Mesothelial cell of epicardium (in vitro differentiated cells): ENCODE measurements around the gene ROBO1. TPM values are rescaled to one million over a fixed set of nuclear protein-coding genes. Genes with fewer than 3 reads are reported as not detected.

Experiments used
- DNase-seq, 2 experiments: peaks; one replicate each; pipeline ENCODE4 v3.0.0; 2021; ENCODE audit warnings: low spot score in 2 of 2; ENCODE audit not compliant: unreplicated experiment in 2 of 2
- H3K27ac Mint-ChIP-seq: 2 replicates; pipeline ENCODE4 v1.8.0; 2021; ENCODE audit warnings: mixed read lengths
- H3K27me3 Mint-ChIP-seq: 2 replicates; pipeline ENCODE4 v1.8.0; 2021; ENCODE audit warnings: low read depth, mixed read lengths
- H3K36me3 Mint-ChIP-seq: 2 replicates; pipeline ENCODE4 v1.8.0; 2021; ENCODE audit warnings: mixed read lengths
- H3K4me1 Mint-ChIP-seq: 2 replicates; pipeline ENCODE4 v1.8.0; 2021; ENCODE audit warnings: mixed read lengths
- H3K4me3 Mint-ChIP-seq: 2 replicates; pipeline ENCODE4 v1.8.0; 2021; ENCODE audit warnings: mild to moderate bottlenecking, moderate library complexity, mixed read lengths
- H3K9me3 Mint-ChIP-seq: 2 replicates; pipeline ENCODE4 v1.8.0; 2021; ENCODE audit warnings: mixed read lengths
- total RNA-seq: library from RNA; stranded (reverse); gene quantifications from 3 replicates; pipeline ENCODE4 v1.2.1, GENCODE V29; 2021
- TF ChIP-seq, protein P1 (sequence below): fragments of 200-600 bp; sonication (generic); IDR thresholded peaks from one replicate; pipeline ENCODE4 v1.5.0; 2021; ENCODE audit warnings: antibody characterized with exemption; ENCODE audit not compliant: unreplicated experiment

ROBO1 gene
- total RNA-seq, 1 donor from 2014 or later = 143 TPM

DNA sequence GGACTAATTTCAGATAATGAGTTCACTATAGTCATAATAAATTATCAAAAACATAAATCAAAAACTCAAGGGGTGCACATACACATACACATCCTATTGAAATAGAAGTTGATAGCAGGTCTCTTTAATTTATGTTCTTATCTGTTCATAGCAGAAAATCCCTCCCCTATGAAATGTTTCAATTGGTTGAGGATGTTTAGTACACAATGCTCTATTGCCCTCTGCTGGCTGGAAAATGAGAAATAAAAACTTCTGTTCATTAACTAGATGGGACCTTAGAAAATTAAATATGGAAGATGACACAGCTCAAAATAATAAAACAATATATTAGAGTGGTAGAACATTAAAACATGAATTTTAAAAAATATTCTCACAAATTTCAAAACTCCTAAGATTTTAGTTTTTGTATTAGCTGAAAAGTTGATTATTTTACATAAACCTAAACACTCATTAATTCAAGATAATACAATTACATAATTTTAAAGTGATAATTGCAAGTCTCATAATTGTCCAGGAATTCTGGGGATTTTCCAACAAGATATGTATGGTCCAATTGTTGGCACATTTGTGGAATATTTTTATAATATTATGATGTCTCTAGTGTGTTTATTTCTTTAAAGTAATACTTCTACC lies 735.0 kb downstream of the ROBO1 start:
- H3K27ac Mint-ChIP-seq = no peak overlapping the region
- DNase-seq = no peak
- TF ChIP-seq, protein P1, sequence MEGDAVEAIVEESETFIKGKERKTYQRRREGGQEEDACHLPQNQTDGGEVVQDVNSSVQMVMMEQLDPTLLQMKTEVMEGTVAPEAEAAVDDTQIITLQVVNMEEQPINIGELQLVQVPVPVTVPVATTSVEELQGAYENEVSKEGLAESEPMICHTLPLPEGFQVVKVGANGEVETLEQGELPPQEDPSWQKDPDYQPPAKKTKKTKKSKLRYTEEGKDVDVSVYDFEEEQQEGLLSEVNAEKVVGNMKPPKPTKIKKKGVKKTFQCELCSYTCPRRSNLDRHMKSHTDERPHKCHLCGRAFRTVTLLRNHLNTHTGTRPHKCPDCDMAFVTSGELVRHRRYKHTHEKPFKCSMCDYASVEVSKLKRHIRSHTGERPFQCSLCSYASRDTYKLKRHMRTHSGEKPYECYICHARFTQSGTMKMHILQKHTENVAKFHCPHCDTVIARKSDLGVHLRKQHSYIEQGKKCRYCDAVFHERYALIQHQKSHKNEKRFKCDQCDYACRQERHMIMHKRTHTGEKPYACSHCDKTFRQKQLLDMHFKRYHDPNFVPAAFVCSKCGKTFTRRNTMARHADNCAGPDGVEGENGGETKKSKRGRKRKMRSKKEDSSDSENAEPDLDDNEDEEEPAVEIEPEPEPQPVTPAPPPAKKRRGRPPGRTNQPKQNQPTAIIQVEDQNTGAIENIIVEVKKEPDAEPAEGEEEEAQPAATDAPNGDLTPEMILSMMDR = peak; percentile 77
- H3K4me3 Mint-ChIP-seq = no peak overlapping the region
- H3K27me3 Mint-ChIP-seq = no peaks in the 10 kb centered on the region
- peaks cover 3% of the 10 kb centered on the region for H3K4me1 Mint-ChIP-seq
- no peaks in the 10 kb centered on the region for H3K9me3 Mint-ChIP-seq
- H3K36me3 Mint-ChIP-seq = no peaks in the 10 kb centered on the region

DNA sequence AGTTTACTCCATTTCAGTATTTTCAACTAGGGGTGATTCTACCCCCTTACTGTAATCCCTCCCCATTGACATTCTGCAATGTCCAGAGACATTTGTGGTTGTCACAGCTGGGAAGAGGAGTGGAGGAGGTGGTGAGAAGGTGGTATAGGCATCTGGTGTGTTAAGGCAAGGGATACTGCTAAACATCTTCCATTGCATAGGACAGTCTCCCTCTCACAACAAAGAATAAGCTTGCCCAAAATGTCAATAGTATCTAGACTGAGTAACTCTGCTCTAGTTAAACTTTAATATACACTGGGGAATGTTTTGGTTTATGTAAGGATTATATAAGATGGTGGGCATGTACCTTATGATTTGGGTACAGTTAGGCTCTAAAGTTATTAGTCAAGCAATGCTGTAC lies 737.6 kb downstream of the ROBO1 start:
- no peaks in the 10 kb centered on the region for H3K36me3 Mint-ChIP-seq
- H3K27ac Mint-ChIP-seq = no peak overlapping the region
- H3K27me3 Mint-ChIP-seq = no peaks in the 10 kb centered on the region
- no peak for DNase-seq
- H3K4me3 Mint-ChIP-seq = no peak overlapping the region
- TF ChIP-seq, protein P1 = no peak
- no peaks in the 10 kb centered on the region for H3K9me3 Mint-ChIP-seq
- peaks cover 8% of the 10 kb centered on the region for H3K4me1 Mint-ChIP-seq

DNA sequence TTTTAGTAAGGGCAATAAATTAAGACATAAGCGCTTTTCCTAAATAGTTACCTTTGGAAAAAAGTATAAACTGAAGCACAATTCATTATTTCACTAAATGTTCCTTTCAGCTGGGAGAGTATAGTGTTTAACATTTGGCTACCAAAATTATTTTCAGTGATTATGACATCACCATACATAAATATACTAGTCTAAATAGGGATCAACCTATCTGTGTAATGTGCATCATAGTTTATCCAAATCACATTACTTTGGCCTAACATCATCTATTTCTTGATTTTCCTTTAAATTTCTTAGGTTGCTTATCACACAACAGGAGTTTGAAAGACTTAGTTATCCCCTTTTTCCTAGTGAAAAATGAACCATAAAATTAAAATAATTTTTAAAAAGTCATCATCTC lies 738.9 kb downstream of the ROBO1 start:
- Mint-ChIP-seq H3K9me3 (no peaks in the 10 kb centered on the region), H3K36me3 (no peaks in the 10 kb centered on the region), H3K27me3 (no peaks in the 10 kb centered on the region), H3K4me1 (peaks cover 15% of the 10 kb centered on the region), H3K4me3 (no peak overlapping the region), H3K27ac (no peak overlapping the region)
- no peak for DNase-seq
- TF ChIP-seq, protein P1 = no peak

DNA sequence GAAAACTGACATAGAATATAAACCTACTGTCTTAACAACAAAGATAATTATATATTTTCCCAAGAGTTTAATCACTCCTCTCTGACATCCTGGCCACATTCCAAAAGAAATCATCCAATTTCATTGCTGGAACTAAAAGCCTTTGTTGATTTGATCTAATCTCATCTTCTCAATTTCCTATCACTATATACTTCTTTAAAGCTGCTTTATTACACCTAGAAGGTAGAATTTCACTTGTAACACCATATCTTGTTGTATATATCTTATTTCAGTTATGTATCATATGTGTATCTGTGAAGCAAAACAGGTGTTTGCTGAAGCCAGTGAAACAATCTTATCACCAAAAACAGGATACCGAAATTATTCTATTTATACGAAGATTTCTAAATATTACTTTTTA lies 740.2 kb downstream of the ROBO1 start:
- Mint-ChIP-seq H3K27me3 (no peaks in the 10 kb centered on the region), H3K4me1 (peaks cover 12% of the 10 kb centered on the region), H3K27ac (no peak overlapping the region), H3K36me3 (no peaks in the 10 kb centered on the region), H3K9me3 (no peaks in the 10 kb centered on the region), H3K4me3 (no peak overlapping the region)
- TF ChIP-seq, protein P1 = no peak
- DNase-seq = no peak

DNA sequence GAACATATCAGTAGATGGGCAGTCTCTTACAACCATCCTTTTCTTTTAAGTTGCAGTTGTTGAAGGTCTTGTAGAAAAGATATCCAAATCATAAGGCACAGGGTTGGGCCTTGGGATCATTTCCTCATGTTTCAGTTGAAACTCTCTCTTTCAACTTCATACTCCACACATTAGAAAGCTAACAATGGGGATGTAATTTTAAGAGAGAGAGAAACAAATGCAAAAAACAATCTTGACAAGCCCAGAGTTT lies 747.9 kb downstream of the ROBO1 start:
- TF ChIP-seq, protein P1 = no peak
- Mint-ChIP-seq H3K9me3 (no peaks in the 10 kb centered on the region), H3K4me1 (peaks cover 28% of the 10 kb centered on the region), H3K27me3 (no peaks in the 10 kb centered on the region), H3K36me3 (no peaks in the 10 kb centered on the region), H3K4me3 (no peak overlapping the region), H3K27ac (peak overlapping the region; percentile 99)
- no peak for DNase-seq
